GM23338 (cell line): ENCODE data around the gene TMEM223. TPM values are rescaled to one million over a fixed set of nuclear protein-coding genes. Genes with fewer than 3 reads are reported as not detected.
A peak's percentile ranks its signal among the peaks of the same experiment; 100 is the strongest.

Source experiments
- ATAC-seq: fragments of 200-7000 bp; cut with Tn5 transposase; 3 replicates; pipeline ENCODE4 v1.9.1; 2020
- DNase-seq: peaks from one replicate; pipeline ENCODE4 v3.0.0-alpha.2; 2015; ENCODE audit warnings: low spot score
- H2AFZ ChIP-seq: fragments of 200-600 bp; sonication (generic); 2 replicates; pipeline ENCODE4 v1.8.0; 2016; ENCODE audit warnings: antibody characterized with exemption, mild to moderate bottlenecking, moderate library complexity
- H3F3A ChIP-seq: fragments of 200-600 bp; sonication (generic); replicated peaks from 2 replicates; pipeline ENCODE4 v1.8.0; 2017; ENCODE audit warnings: antibody characterized with exemption, mixed run types, low read depth
- H3K27ac ChIP-seq: fragments of 200-600 bp; sonication (generic); 2 replicates; pipeline ENCODE4 v1.6.1; 2016; ENCODE audit warnings: low read depth
- H3K27me3 ChIP-seq: fragments of 200-600 bp; sonication (generic); 2 replicates; pipeline ENCODE4 v1.8.0; 2016; ENCODE audit warnings: mild to moderate bottlenecking, mixed run types, moderate library complexity; ENCODE audit not compliant: insufficient read depth
- H3K36me3 ChIP-seq: fragments of 200-600 bp; sonication (generic); 2 replicates; pipeline ENCODE4 v1.8.0; 2016; ENCODE audit warnings: mild to moderate bottlenecking; ENCODE audit not compliant: insufficient read depth
- H3K4me1 ChIP-seq: fragments of 200-600 bp; sonication (generic); 2 replicates; pipeline ENCODE4 v1.8.0; 2016; ENCODE audit warnings: mild to moderate bottlenecking, moderate library complexity; ENCODE audit not compliant: insufficient read depth
- H3K4me2 ChIP-seq: fragments of 200-600 bp; sonication (generic); 2 replicates; pipeline ENCODE4 v1.7.1; 2017; ENCODE audit warnings: mixed run types
- H3K4me3 ChIP-seq: fragments of 200-600 bp; sonication (generic); 2 replicates; pipeline ENCODE4 v1.6.1; 2016; ENCODE audit warnings: mixed run types
- H3K79me2 ChIP-seq: fragments of 200-600 bp; sonication (generic); replicated peaks from 2 replicates; pipeline ENCODE4 v1.8.0; 2017; ENCODE audit warnings: mild to moderate bottlenecking; ENCODE audit not compliant: insufficient read depth
- H3K9me2 ChIP-seq: fragments of 200-600 bp; sonication (generic); 2 replicates; pipeline ENCODE4 v1.8.0; 2017; ENCODE audit not compliant: insufficient read depth
- H4K20me1 ChIP-seq: fragments of 200-600 bp; sonication (generic); replicated peaks from 2 replicates; pipeline ENCODE4 v1.8.0; 2017; ENCODE audit warnings: mild to moderate bottlenecking; ENCODE audit not compliant: insufficient read depth
- H3K27ac Mint-ChIP-seq: 2 replicates; pipeline ENCODE4 v1.8.0; 2020; ENCODE audit warnings: inconsistent platforms, mild to moderate bottlenecking, moderate library complexity, mixed read lengths
- H3K27me3 Mint-ChIP-seq: 3 replicates; pipeline ENCODE4 v1.8.0; 2022; ENCODE audit warnings: low read depth, mild to moderate bottlenecking, moderate library complexity, mixed read lengths, inconsistent platforms; ENCODE audit not compliant: insufficient read depth, poor library complexity
- H3K36me3 Mint-ChIP-seq: 3 replicates; pipeline ENCODE4 v1.8.0; 2021; ENCODE audit warnings: low read depth, mild to moderate bottlenecking, inconsistent platforms, moderate library complexity, mixed read lengths
- H3K4me1 Mint-ChIP-seq: 3 replicates; pipeline ENCODE4 v1.8.0; 2020; ENCODE audit warnings: mild to moderate bottlenecking, inconsistent platforms, mixed read lengths
- H3K4me3 Mint-ChIP-seq: 3 replicates; pipeline ENCODE4 v1.8.0; 2021; ENCODE audit warnings: moderate library complexity, mild to moderate bottlenecking, inconsistent platforms, mixed read lengths
- H3K9me3 Mint-ChIP-seq: 3 replicates; pipeline ENCODE4 v1.8.0; 2020; ENCODE audit warnings: moderate library complexity, mild to moderate bottlenecking, inconsistent platforms, mixed read lengths
- ETS1 ChIP-seq: IDR thresholded peaks from 2 replicates; pipeline ENCODE4 v1.6.1; 2016; ENCODE audit warnings: antibody characterized with exemption
- EZH2phosphoT487 ChIP-seq: fragments of 200-600 bp; sonication (generic); IDR thresholded peaks from one replicate; pipeline ENCODE4 v1.8.1; 2018; ENCODE audit warnings: antibody characterized with exemption; ENCODE audit not compliant: unreplicated experiment
- STAT1 ChIP-seq: IDR thresholded peaks from one replicate; pipeline ENCODE4 v1.6.1; 2016; ENCODE audit warnings: antibody characterized with exemption; ENCODE audit not compliant: unreplicated experiment
- ZNF114 ChIP-seq: fragments of 250-450 bp; sonication (Bioruptor Pico); IDR thresholded peaks from 2 replicates; pipeline ENCODE4 v1.5.0; 2020; ENCODE audit warnings: mild to moderate bottlenecking, moderate library complexity
- ZNF462 ChIP-seq: fragments of 250-450 bp; sonication (Bioruptor Pico); IDR thresholded peaks from 2 replicates; pipeline ENCODE4 v1.5.0; 2020; ENCODE audit warnings: mild to moderate bottlenecking, moderate library complexity
- polyA plus RNA-seq: library from polyadenylated mRNA; unstranded; fragments of >200 nt; fragmentation: Nextera tagmentation; extraction: Ambion mirVana; gene quantifications from 2 replicates; pipeline ENCODE4 v1.2.1, GENCODE V29; 2016
- total RNA-seq: library from RNA; depleted of rRNA; stranded (reverse); fragments of >200 nt; shearing (Covaris generic); gene quantifications from 2 replicates; pipeline ENCODE4 v1.2.3, GENCODE V29; 2014

Gene TMEM223
- total and polyA plus RNA-seq, 2 experiments from 2014 or later, result 46.1 to 59.6 TPM

- TF ChIP-seq ZNF462 (CRISPR knock-in tag), result no peak
- no peak for TF ChIP-seq STAT1
- TF ChIP-seq ETS1, result peak; percentile 64; the same call in 1 of the 2 replicates
- TF ChIP-seq ZNF114 (CRISPR knock-in tag), result no peak
These were observed 13.5 kb upstream of the TMEM223 start, which contains the start of gene NXF1 (continued) for GRCh38 chr11:62805076-62805892.

GRCh38 chr11:62804310-62805075 lies 12.7 kb upstream of the TMEM223 start:
- H3K27me3 Mint-ChIP-seq, result peaks cover 7% of the 10 kb centered on the region
- H4K20me1 ChIP-seq, result peaks cover 10% of the 10 kb centered on the region
- ATAC-seq, result no peak
- peak overlapping the region; percentile 39; the same call in 1 of the 2 replicates for H3K27ac ChIP-seq
- H3K4me1 ChIP-seq, result peaks cover 14% of the 10 kb centered on the region; the same call in 1 of the 2 replicates
- peaks cover 18% of the 10 kb centered on the region for H3K4me1 Mint-ChIP-seq
- peaks cover 27% of the 10 kb centered on the region; the same call in 1 of the 2 replicates for H3K36me3 ChIP-seq
- H2AFZ ChIP-seq, result peak overlapping the region; percentile 59; the same call in 1 of the 2 replicates
- H3K9me2 ChIP-seq, result no peaks in the 10 kb centered on the region
- H3K4me3 ChIP-seq, result peak overlapping the region; percentile 73
- H3K9me3 Mint-ChIP-seq, result no peaks in the 10 kb centered on the region
- no peaks in the 10 kb centered on the region for H3K27me3 ChIP-seq
- H3K36me3 Mint-ChIP-seq, result peaks cover 39% of the 10 kb centered on the region
- peak overlapping the region; percentile 68; the same call in 1 of the 2 replicates for H3K27ac Mint-ChIP-seq
- DNase-seq, result no peak
- peak overlapping the region; percentile 89 for H3K4me2 ChIP-seq
- peaks cover 12% of the 10 kb centered on the region for H3F3A ChIP-seq
- H3K4me3 Mint-ChIP-seq, result peak overlapping the region; percentile 97
- peaks cover 27% of the 10 kb centered on the region for H3K79me2 ChIP-seq
- TF ChIP-seq EZH2phosphoT487, result no peak
- TF ChIP-seq ZNF462 (CRISPR knock-in tag), result no peak
